Choroid plexus epithelial cell (primary cell): Measurements from ENCODE around the gene BTBD6.
A peak's percentile ranks its signal among the peaks of the same experiment; 100 is the strongest.

Source experiments
- DNase-seq: peaks from one replicate; pipeline ENCODE4 v3.0.0-alpha.2; 2010; ENCODE audit warnings: low read depth
- H3K4me3 ChIP-seq: 2 replicates; pipeline ENCODE4 v1.5.1; 2011; ENCODE audit warnings: low read depth, mild to moderate bottlenecking, control low read depth, low read length, moderate library complexity
- CTCF ChIP-seq: conservative IDR thresholded peaks from 2 replicates; pipeline ENCODE4 v1.5.1; 2011; ENCODE audit warnings: low read depth, mild to moderate bottlenecking, control low read depth, inconsistent platforms, low read length, moderate library complexity

Gene BTBD6

DNA sequence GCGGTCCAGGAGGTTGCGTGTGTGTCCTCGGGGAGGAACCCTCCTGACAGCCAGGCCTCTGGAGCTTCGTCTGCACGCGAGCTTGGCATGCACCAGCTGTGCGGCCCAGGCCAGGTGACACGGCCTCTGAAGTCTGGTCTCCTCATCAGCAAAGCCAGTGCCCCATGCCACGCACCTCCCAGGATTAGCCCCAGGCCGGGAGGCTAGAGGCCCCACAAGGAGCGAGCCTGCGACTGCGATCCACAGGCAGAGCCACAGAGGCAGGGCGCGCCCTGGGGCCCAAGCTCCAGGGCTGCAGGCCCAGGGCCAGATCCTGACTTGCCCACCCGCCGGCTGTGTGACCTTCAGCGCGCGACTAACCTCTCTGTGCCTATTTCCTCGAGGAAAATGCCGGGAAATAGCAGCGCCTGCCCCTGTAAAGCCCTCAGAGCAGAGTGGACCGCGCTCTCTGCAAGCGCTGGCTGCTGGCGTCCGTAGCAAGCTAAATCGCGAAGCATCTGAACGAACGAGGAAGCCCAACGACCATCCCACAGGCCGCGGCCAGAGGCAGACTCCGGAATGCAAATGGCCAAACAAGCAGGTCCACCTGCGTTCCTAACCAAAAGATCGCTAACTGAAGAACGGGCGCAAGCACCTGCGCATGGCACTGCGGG is 492 bp upstream of the BTBD6 start:
- DNase-seq = no peak
- H3K4me3 ChIP-seq = peak overlapping the region; percentile 69
- no peak for TF ChIP-seq CTCF

GRCh38 chr14:105249182-105250007 is 1.1 kb downstream of the BTBD6 start:
- peak overlapping the region; percentile 69 for H3K4me3 ChIP-seq
- peak; percentile 50 for DNase-seq
- no peak for TF ChIP-seq CTCF

DNA sequence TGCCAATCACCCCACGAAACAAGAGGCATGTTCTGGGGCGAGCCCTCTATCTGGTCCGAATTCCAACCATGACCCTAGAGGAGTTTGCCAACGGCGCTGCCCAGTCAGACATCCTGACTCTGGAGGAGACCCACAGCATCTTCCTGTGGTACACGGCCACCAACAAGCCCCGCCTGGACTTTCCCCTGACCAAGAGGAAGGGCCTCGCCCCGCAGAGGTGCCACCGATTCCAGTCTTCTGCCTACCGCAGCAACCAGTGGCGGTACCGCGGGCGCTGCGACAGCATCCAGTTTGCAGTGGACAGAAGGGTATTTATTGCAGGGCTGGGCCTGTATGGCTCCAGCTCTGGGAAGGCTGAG is 1.7 kb downstream of the BTBD6 start:
- no peak overlapping the region for H3K4me3 ChIP-seq
- TF ChIP-seq CTCF = no peak
- no peak for DNase-seq

DNA sequence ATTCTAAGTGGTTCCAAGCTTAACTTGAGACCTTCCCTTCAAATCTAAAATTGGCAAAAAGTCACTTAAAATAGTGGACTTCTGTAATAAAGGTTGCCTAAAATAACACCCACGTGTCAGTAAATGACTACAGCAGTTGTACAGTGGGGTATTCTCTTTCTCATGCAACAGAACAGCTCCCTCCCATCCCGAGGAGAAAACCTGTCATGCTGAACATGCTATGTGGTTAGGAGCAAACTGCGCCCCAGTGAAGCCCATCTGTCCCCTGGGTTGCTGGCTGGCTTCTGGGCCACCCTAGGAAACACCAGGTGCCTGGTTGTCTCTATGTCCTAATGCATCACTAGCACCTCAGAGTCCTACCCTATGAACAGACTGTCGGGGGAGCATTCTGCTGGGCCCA is 2.7 kb downstream of the BTBD6 start:
- no peak for DNase-seq
- TF ChIP-seq CTCF = no peak
- no peak overlapping the region for H3K4me3 ChIP-seq

DNA sequence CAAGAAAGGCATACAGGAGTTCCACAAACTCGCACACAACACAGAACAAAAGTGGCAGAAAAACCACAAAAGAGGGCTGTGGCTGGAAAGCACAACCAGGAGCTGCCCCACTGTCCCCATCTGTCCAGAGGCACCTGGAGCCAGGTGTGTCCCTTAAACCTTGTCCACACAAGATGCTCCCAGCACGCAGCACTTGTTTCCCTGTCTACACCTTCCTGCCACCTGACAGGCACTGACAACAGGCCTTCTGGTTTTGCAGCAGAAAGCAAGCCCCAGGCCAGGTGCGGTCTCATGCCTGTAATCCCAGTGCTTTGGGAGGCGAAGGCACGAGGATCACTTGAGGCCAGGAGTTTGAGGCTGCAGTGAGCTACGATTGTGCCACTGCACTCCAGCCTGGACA is 3.6 kb downstream of the BTBD6 start:
- no peak overlapping the region for H3K4me3 ChIP-seq
- TF ChIP-seq CTCF = no peak
- no peak for DNase-seq

GRCh38 chr14:105252552-105253328 is 4.4 kb downstream of the BTBD6 start:
- H3K4me3 ChIP-seq = no peak overlapping the region
- no peak for DNase-seq
- no peak for TF ChIP-seq CTCF
